Breast epithelium (tissue), 4 donors: ENCODE results near the gene SMIM41. TPM values are rescaled to one million over a fixed set of nuclear protein-coding genes. Genes with fewer than 3 reads are reported as not detected.

Source experiments
- DNase-seq, 2 donors: peaks; one replicate each; pipeline ENCODE4 v3.0.0-alpha.2; 2019; ENCODE audit warnings: low spot score in 2 of 2
- H3K27ac ChIP-seq, 2 donors: fragments of 200-600 bp; sonication (generic) in 1 of 2; one replicate each; pipeline ENCODE4 v1.5.1; 2016 to 2019; ENCODE audit warnings: mild to moderate bottlenecking in 1 of 2
- H3K27me3 ChIP-seq, 2 donors: fragments of 200-600 bp; sonication (generic) in 1 of 2; one replicate each; pipeline versions ENCODE4 v1.5.1 to v1.6.0; 2017 to 2019; ENCODE audit warnings: control low read depth in 1 of 2, mild to moderate bottlenecking in 1 of 2
- H3K36me3 ChIP-seq: fragments of 200-600 bp; one replicate; pipeline ENCODE4 v1.5.1; 2019
- H3K4me1 ChIP-seq, 2 donors: fragments of 200-600 bp; sonication (generic); one replicate each; pipeline ENCODE4 v1.5.1; 2016 to 2019; ENCODE audit warnings: control low read depth in 1 of 2
- H3K4me3 ChIP-seq, 3 donors: fragments of 200-600 bp; sonication (generic); 1 replicate in 2 of 3; 2 replicates in 1 of 3; pipeline ENCODE4 v1.5.1; 2016 to 2019; ENCODE audit warnings: mild to moderate bottlenecking in 3 of 3, moderate library complexity in 2 of 3
- H3K9me3 ChIP-seq, 2 donors: fragments of 200-600 bp; sonication (generic) in 1 of 2; one replicate each; pipeline ENCODE4 v1.5.1; 2016 to 2019; ENCODE audit warnings: control low read depth in 1 of 2
- CTCF ChIP-seq, 3 donors: fragments of 450-650 bp; IDR thresholded peaks; one replicate each; pipeline ENCODE4 v1.5.1; 2016 to 2017; ENCODE audit warnings: antibody characterized with exemption in 3 of 3, mild to moderate bottlenecking in 3 of 3, moderate library complexity in 3 of 3
- POLR2A ChIP-seq: fragments of 450-650 bp; IDR thresholded peaks from one replicate; pipeline ENCODE4 v1.6.1; 2016; ENCODE audit warnings: antibody characterized with exemption, mild to moderate bottlenecking, moderate library complexity
- POLR2AphosphoS5 ChIP-seq, 3 donors: sonication (generic); formaldehyde crosslinking; IDR thresholded peaks; one replicate each; pipeline ENCODE4 v1.6.1; 2017; ENCODE audit warnings: antibody characterized with exemption in 3 of 3
- intact Hi-C: fragments of 100-400 bp; cut with DNase I; formaldehyde crosslinking; loops from one replicate; pipeline ENCODE4 v1.15.1; 2023; ENCODE audit warnings: low total_unique reads
- total RNA-seq, 3 donors: library from RNA; depleted of rRNA; stranded (reverse); fragments of >200 nt; gene quantifications; one replicate each; pipeline ENCODE4 v1.1.0, GENCODE V29; 2016

The SMIM41 gene
- total RNA-seq, 3 donors from 2014 or later: 1.3 TPM; not detected in 2

GRCh38 chr12:52052468-52053186, 26.9 kb upstream of the SMIM41 start:
- peak overlapping the region; percentile 99 for H3K27ac ChIP-seq
- H3K4me3 ChIP-seq: peak overlapping the region; percentile 57 to 81 (median 59)
- peak in 1 of 2 donors; percentile 65 for DNase-seq
- H3K4me1 ChIP-seq: peaks cover 6 to 9% of the 10 kb centered on the region in 2 donors
- TF ChIP-seq POLR2A: no peak
- no peak for TF ChIP-seq CTCF (IDR thresholded peaks at IDR 0.05)
- no peak for TF ChIP-seq POLR2AphosphoS5 (IDR thresholded peaks at IDR 0.05)
- H3K9me3 ChIP-seq: no peaks in the 10 kb centered on the region
- intact Hi-C loops: no loop called here
- H3K27me3 ChIP-seq: no peaks in the 10 kb centered on the region
- H3K36me3 ChIP-seq: no peaks in the 10 kb centered on the region

- Histone ChIP-seq H3K4me3 (peak overlapping the region; percentile 57 to 81 (median 59)), H3K36me3 (no peaks in the 10 kb centered on the region), H3K27ac (peak overlapping the region; percentile 15 to 99), H3K4me1 (peaks cover 6 to 9% of the 10 kb centered on the region in 2 donors), H3K27me3 (no peaks in the 10 kb centered on the region), H3K9me3 (no peaks in the 10 kb centered on the region)
- no peak for TF ChIP-seq POLR2A
- TF ChIP-seq POLR2AphosphoS5 (IDR thresholded peaks at IDR 0.05): no peak
- no peak for TF ChIP-seq CTCF (IDR thresholded peaks at IDR 0.05)
- DNase-seq: no peak
- intact Hi-C loops: no loop called here
Measured at GRCh38 chr12:52053536-52054209, 25.8 kb upstream of the SMIM41 start.

GRCh38 chr12:52054231-52054832, 25.2 kb upstream of the SMIM41 start:
- TF ChIP-seq POLR2AphosphoS5 (IDR thresholded peaks at IDR 0.05) (no peak), CTCF (IDR thresholded peaks at IDR 0.05) (no peak), POLR2A (no peak)
- Histone ChIP-seq H3K9me3 (no peaks in the 10 kb centered on the region), H3K27me3 (no peaks in the 10 kb centered on the region), H3K4me1 (peaks cover 6 to 9% of the 10 kb centered on the region in 2 donors), H3K4me3 (peak overlapping the region; percentile 57 to 81 (median 59)), H3K27ac (peak overlapping the region in 1 of 2 donors; percentile 99), H3K36me3 (no peaks in the 10 kb centered on the region)
- no peak for DNase-seq
- intact Hi-C loops: no loop called here

- TF ChIP-seq POLR2AphosphoS5 (IDR thresholded peaks at IDR 0.05) (no peak), CTCF (IDR thresholded peaks at IDR 0.05) (no peak), POLR2A (no peak)
- intact Hi-C loops: no loop called here
- Histone ChIP-seq H3K27me3 (no peaks in the 10 kb centered on the region), H3K36me3 (no peaks in the 10 kb centered on the region), H3K4me3 (peak overlapping the region in 2 of 3 donors; percentile 57 to 81), H3K4me1 (peaks cover 6 to 9% of the 10 kb centered on the region in 2 donors), H3K9me3 (no peaks in the 10 kb centered on the region), H3K27ac (peak overlapping the region in 1 of 2 donors; percentile 4)
- DNase-seq: no peak
Measured at GRCh38 chr12:52054833-52055730, 24.4 kb upstream of the SMIM41 start.
